ENCODE measurements around the gene PTPA.
"Not testable (repeated sequence)": the region's sequence is repeated elsewhere in the genome, so short reads cannot be mapped to it uniquely, and the experiment has no call there.

PTPA gene

GRCh38 chr9:129156163-129156562, 44.9 kb downstream of the PTPA start:
- H3K4me1 Mint-ChIP-seq: no peaks in the 10 kb centered on the region
- CTCF ChIA-PET: interaction anchor here (2.4 kb wide), 1 partner anchor 14 kb away, joined by 16 read pairs; no protein-coding TSS in a partner anchor
- DNase-seq: no peak
- H3K9me3 Mint-ChIP-seq: no peaks in the 10 kb centered on the region
- no peak overlapping the region for H3K4me3 Mint-ChIP-seq
- H3K36me3 Mint-ChIP-seq: no peaks in the 10 kb centered on the region
- H3K27me3 Mint-ChIP-seq: no peaks in the 10 kb centered on the region
- H3K27ac Mint-ChIP-seq: no peak overlapping the region

GRCh38 chr9:129160712-129161533, 49.7 kb downstream of the PTPA start:
- no peak for DNase-seq

GRCh38 chr9:129161534-129161837, 50.3 kb downstream of the PTPA start:
- no peaks in the 10 kb centered on the region for H3K9me3 Mint-ChIP-seq
- H3K4me3 Mint-ChIP-seq: no peak overlapping the region
- no peak overlapping the region for H3K27ac Mint-ChIP-seq
- CTCF ChIA-PET: interaction anchor here (2.1 kb wide), 1 partner anchor 19 kb away, joined by 9 read pairs; no protein-coding TSS in a partner anchor
- no peaks in the 10 kb centered on the region for H3K27me3 Mint-ChIP-seq
- no peak for DNase-seq
- H3K4me1 Mint-ChIP-seq: peaks cover 4% of the 10 kb centered on the region
- H3K36me3 Mint-ChIP-seq: no peaks in the 10 kb centered on the region

More at GRCh38 chr9:129160712-129161533, 49.7 kb downstream of the PTPA start:
- Mint-ChIP-seq H3K4me1 (no peaks in the 10 kb centered on the region), H3K4me3 (no peak overlapping the region), H3K27ac (no peak overlapping the region), H3K27me3 (no peaks in the 10 kb centered on the region), H3K36me3 (no peaks in the 10 kb centered on the region), H3K9me3 (no peaks in the 10 kb centered on the region)
- CTCF ChIA-PET: interaction anchor here (2.1 kb wide), 1 partner anchor 18 kb away, joined by 9 read pairs; no protein-coding TSS in a partner anchor

- H3K27ac Mint-ChIP-seq: no peak overlapping the region
- peaks cover 16% of the 10 kb centered on the region for H3K4me1 Mint-ChIP-seq
- DNase-seq: no peak
- no peaks in the 10 kb centered on the region for H3K27me3 Mint-ChIP-seq
- CTCF ChIA-PET: interaction anchor here (2.1 kb wide), 1 partner anchor 20 kb away, joined by 9 read pairs; no protein-coding TSS in a partner anchor
- no peak overlapping the region for H3K4me3 Mint-ChIP-seq
- no peaks in the 10 kb centered on the region for H3K9me3 Mint-ChIP-seq
- H3K36me3 Mint-ChIP-seq: no peaks in the 10 kb centered on the region
Measured at GRCh38 chr9:129162497-129163197, 51.4 kb downstream of the PTPA start.

- peaks cover 21% of the 10 kb centered on the region for H3K4me1 Mint-ChIP-seq
- DNase-seq, H3K9me3 Mint-ChIP-seq, H3K27me3 Mint-ChIP-seq, H3K36me3 Mint-ChIP-seq, H3K4me3 Mint-ChIP-seq, H3K27ac Mint-ChIP-seq, CTCF ChIA-PET: not testable (repeated sequence)
Measured at GRCh38 chr9:129163198-129163670, 52.0 kb downstream of the PTPA start.

GRCh38 chr9:129163753-129164152, 52.5 kb downstream of the PTPA start:
- peaks cover 24% of the 10 kb centered on the region for H3K4me1 Mint-ChIP-seq
- H3K9me3 Mint-ChIP-seq: no peaks in the 10 kb centered on the region
- H3K27me3 Mint-ChIP-seq: no peaks in the 10 kb centered on the region
- H3K36me3 Mint-ChIP-seq: no peaks in the 10 kb centered on the region
- no peak overlapping the region for H3K4me3 Mint-ChIP-seq
- no peak overlapping the region for H3K27ac Mint-ChIP-seq
- DNase-seq: no peak
- CTCF ChIA-PET: interaction anchor here (5.8 kb wide), 1 partner anchor 20 kb away, joined by 31 read pairs; no protein-coding TSS in a partner anchor

GRCh38 chr9:129164246-129164930, 53.2 kb downstream of the PTPA start:
- no peaks in the 10 kb centered on the region for H3K36me3 Mint-ChIP-seq
- CTCF ChIA-PET: interaction anchor here (5.8 kb wide), 1 partner anchor 21 kb away, joined by 31 read pairs; no protein-coding TSS in a partner anchor
- H3K9me3 Mint-ChIP-seq: no peaks in the 10 kb centered on the region
- no peak overlapping the region for H3K27ac Mint-ChIP-seq
- H3K4me3 Mint-ChIP-seq: no peak overlapping the region
- no peak for DNase-seq
- H3K4me1 Mint-ChIP-seq: peaks cover 25% of the 10 kb centered on the region
- no peaks in the 10 kb centered on the region for H3K27me3 Mint-ChIP-seq

- H3K4me1 Mint-ChIP-seq: peaks cover 28% of the 10 kb centered on the region
- CTCF ChIA-PET: interaction anchor here (5.8 kb wide), 1 partner anchor 22 kb away, joined by 31 read pairs; no protein-coding TSS in a partner anchor
- no peak for DNase-seq
- no peaks in the 10 kb centered on the region for H3K9me3 Mint-ChIP-seq
- peaks cover under 1% of the 10 kb centered on the region for H3K27me3 Mint-ChIP-seq
- H3K27ac Mint-ChIP-seq: no peak overlapping the region
- no peaks in the 10 kb centered on the region for H3K36me3 Mint-ChIP-seq
- no peak overlapping the region for H3K4me3 Mint-ChIP-seq
Measured at GRCh38 chr9:129165198-129165597, 54.0 kb downstream of the PTPA start.

- Mint-ChIP-seq H3K27ac (peak overlapping the region; percentile 64), H3K27me3 (peaks cover 15% of the 10 kb centered on the region), H3K9me3 (no peaks in the 10 kb centered on the region), H3K36me3 (no peaks in the 10 kb centered on the region), H3K4me3 (peak overlapping the region; percentile 35), H3K4me1 (peaks cover 35% of the 10 kb centered on the region)
- peak; percentile 41 for DNase-seq
- CTCF ChIA-PET: interaction anchor here (1.7 to 5.8 kb wide), 2 partner anchors 24 to 35 kb away, joined by 9 to 31 read pairs; no protein-coding TSS in a partner anchor
Measured at GRCh38 chr9:129166623-129167557, 55.7 kb downstream of the PTPA start.

GRCh38 chr9:129170229-129170628, 59.0 kb downstream of the PTPA start:
- Mint-ChIP-seq H3K36me3 (no peaks in the 10 kb centered on the region), H3K27ac (no peak overlapping the region), H3K9me3 (no peaks in the 10 kb centered on the region), H3K4me3 (no peak overlapping the region), H3K4me1 (peaks cover 45% of the 10 kb centered on the region), H3K27me3 (peaks cover 45% of the 10 kb centered on the region)
- no peak for DNase-seq
- CTCF ChIA-PET: interaction anchor here (1.2 to 1.7 kb wide), 5 partner anchors 27 to 439 kb away, joined by 3 to 7 read pairs (median 4); no protein-coding TSS in a partner anchor

GRCh38 chr9:129171993-129172751, 61.0 kb downstream of the PTPA start:
- CTCF ChIA-PET: interaction anchor here (0.6 to 4.8 kb wide), 18 partner anchors 14 to 452 kb away, joined by 3 to 55 read pairs (median 3); no protein-coding TSS in a partner anchor
- no peaks in the 10 kb centered on the region for H3K36me3 Mint-ChIP-seq
- H3K4me1 Mint-ChIP-seq: peaks cover 43% of the 10 kb centered on the region
- H3K27me3 Mint-ChIP-seq: peaks cover 64% of the 10 kb centered on the region
- H3K9me3 Mint-ChIP-seq: no peaks in the 10 kb centered on the region
- no peak overlapping the region for H3K4me3 Mint-ChIP-seq
- DNase-seq: no peak
- no peak overlapping the region for H3K27ac Mint-ChIP-seq

- no peak for DNase-seq
- Mint-ChIP-seq H3K4me3 (no peak overlapping the region), H3K27me3 (peaks cover 67% of the 10 kb centered on the region), H3K9me3 (no peaks in the 10 kb centered on the region), H3K4me1 (peaks cover 36% of the 10 kb centered on the region), H3K36me3 (no peaks in the 10 kb centered on the region), H3K27ac (no peak overlapping the region)
- CTCF ChIA-PET: interaction anchor here (0.6 to 4.8 kb wide), 19 partner anchors 14 to 451 kb away, joined by 3 to 55 read pairs (median 5); no protein-coding TSS in a partner anchor
Measured at GRCh38 chr9:129172816-129173215, 61.6 kb downstream of the PTPA start.

Data from activated naive CD4-positive, alpha-beta T cell treated with anti-CD3 and anti-CD28 coated beads, Interleukin-2, amount 10 ng/mL, durations not matched to agents 7 days and 5 days (primary cell).